ENCODE results near the gene RAI2.

The RAI2 gene

GRCh38 chrX:17844236-17844635 lies 16.9 kb downstream of the RAI2 start:
- no peak overlapping the region for H3K27ac Mint-ChIP-seq
- H3K36me3 Mint-ChIP-seq (ENCODE audit: low read depth) = no peaks in the 10 kb centered on the region
- no peaks in the 10 kb centered on the region for H3K27me3 Mint-ChIP-seq (ENCODE audit: low read depth)
- H3K9me3 Mint-ChIP-seq = no peaks in the 10 kb centered on the region
- H3K4me3 Mint-ChIP-seq = no peak overlapping the region
- H3K4me1 Mint-ChIP-seq (ENCODE audit: low read depth) = no peaks in the 10 kb centered on the region

- H3K4me3 Mint-ChIP-seq = no peak overlapping the region
Observed at GRCh38 chrX:17842769-17843525, 18.2 kb downstream of the RAI2 start.

GRCh38 chrX:17839269-17839668 lies 21.8 kb downstream of the RAI2 start:
- Mint-ChIP-seq H3K4me1 (ENCODE audit: low read depth) (no peaks in the 10 kb centered on the region), H3K9me3 (no peaks in the 10 kb centered on the region), H3K27ac (no peak overlapping the region), H3K4me3 (no peak overlapping the region), H3K27me3 (ENCODE audit: low read depth) (no peaks in the 10 kb centered on the region), H3K36me3 (ENCODE audit: low read depth) (no peaks in the 10 kb centered on the region)

More at GRCh38 chrX:17842769-17843525, 18.2 kb downstream of the RAI2 start:
- Mint-ChIP-seq H3K9me3 (no peaks in the 10 kb centered on the region), H3K27ac (no peak overlapping the region), H3K36me3 (ENCODE audit: low read depth) (no peaks in the 10 kb centered on the region), H3K4me1 (ENCODE audit: low read depth) (no peaks in the 10 kb centered on the region), H3K27me3 (ENCODE audit: low read depth) (no peaks in the 10 kb centered on the region)

GRCh38 chrX:17836830-17837229 lies 24.3 kb downstream of the RAI2 start:
- no peak overlapping the region for H3K27ac Mint-ChIP-seq
- H3K9me3 Mint-ChIP-seq = no peaks in the 10 kb centered on the region
- H3K4me3 Mint-ChIP-seq = no peak overlapping the region

GRCh38 chrX:17833954-17834353 lies 27.1 kb downstream of the RAI2 start:
- H3K9me3 Mint-ChIP-seq = no peaks in the 10 kb centered on the region
- H3K4me1 Mint-ChIP-seq (ENCODE audit: low read depth) = no peaks in the 10 kb centered on the region
- H3K4me3 Mint-ChIP-seq = no peak overlapping the region
- H3K27ac Mint-ChIP-seq = no peak overlapping the region
- H3K27me3 Mint-ChIP-seq (ENCODE audit: low read depth) = no peaks in the 10 kb centered on the region
- no peaks in the 10 kb centered on the region for H3K36me3 Mint-ChIP-seq (ENCODE audit: low read depth)

More at GRCh38 chrX:17836830-17837229, 24.3 kb downstream of the RAI2 start:
- H3K4me1 Mint-ChIP-seq (ENCODE audit: low read depth) = no peaks in the 10 kb centered on the region
- H3K27me3 Mint-ChIP-seq (ENCODE audit: low read depth) = no peaks in the 10 kb centered on the region
- H3K36me3 Mint-ChIP-seq (ENCODE audit: low read depth) = no peaks in the 10 kb centered on the region

- H3K4me1 Mint-ChIP-seq (ENCODE audit: low read depth) = no peaks in the 10 kb centered on the region
- no peak overlapping the region for H3K27ac Mint-ChIP-seq
- H3K27me3 Mint-ChIP-seq (ENCODE audit: low read depth) = peaks cover 2% of the 10 kb centered on the region
- H3K36me3 Mint-ChIP-seq (ENCODE audit: low read depth) = no peaks in the 10 kb centered on the region
- H3K9me3 Mint-ChIP-seq = no peaks in the 10 kb centered on the region
- no peak overlapping the region for H3K4me3 Mint-ChIP-seq
Observed at GRCh38 chrX:17831255-17831654, 29.8 kb downstream of the RAI2 start.

- H3K4me1 Mint-ChIP-seq (ENCODE audit: low read depth) = no peaks in the 10 kb centered on the region
- peaks cover 2% of the 10 kb centered on the region for H3K27me3 Mint-ChIP-seq (ENCODE audit: low read depth)
- H3K9me3 Mint-ChIP-seq = no peaks in the 10 kb centered on the region
- no peaks in the 10 kb centered on the region for H3K36me3 Mint-ChIP-seq (ENCODE audit: low read depth)
- no peak overlapping the region for H3K4me3 Mint-ChIP-seq
- H3K27ac Mint-ChIP-seq = no peak overlapping the region
Observed at GRCh38 chrX:17830211-17830610, 30.9 kb downstream of the RAI2 start.

- Mint-ChIP-seq H3K27me3 (ENCODE audit: low read depth) (peaks cover 2% of the 10 kb centered on the region), H3K9me3 (no peaks in the 10 kb centered on the region), H3K27ac (no peak overlapping the region), H3K4me3 (no peak overlapping the region), H3K36me3 (ENCODE audit: low read depth) (no peaks in the 10 kb centered on the region), H3K4me1 (ENCODE audit: low read depth) (no peaks in the 10 kb centered on the region)
Observed at GRCh38 chrX:17829566-17829965, 31.5 kb downstream of the RAI2 start.

- H3K36me3 Mint-ChIP-seq (ENCODE audit: low read depth) = no peaks in the 10 kb centered on the region
- H3K9me3 Mint-ChIP-seq = no peaks in the 10 kb centered on the region
- no peak overlapping the region for H3K27ac Mint-ChIP-seq
- peaks cover 2% of the 10 kb centered on the region for H3K27me3 Mint-ChIP-seq (ENCODE audit: low read depth)
- no peak overlapping the region for H3K4me3 Mint-ChIP-seq
- no peaks in the 10 kb centered on the region for H3K4me1 Mint-ChIP-seq (ENCODE audit: low read depth)
Observed at GRCh38 chrX:17828171-17828570, 32.9 kb downstream of the RAI2 start.

GRCh38 chrX:17826609-17827496 lies 34.2 kb downstream of the RAI2 start:
- Mint-ChIP-seq H3K27ac (no peak overlapping the region), H3K9me3 (no peaks in the 10 kb centered on the region), H3K27me3 (ENCODE audit: low read depth) (peaks cover 2% of the 10 kb centered on the region), H3K4me3 (no peak overlapping the region), H3K36me3 (ENCODE audit: low read depth) (no peaks in the 10 kb centered on the region), H3K4me1 (ENCODE audit: low read depth) (no peaks in the 10 kb centered on the region)

GRCh38 chrX:17824980-17825379 lies 36.1 kb downstream of the RAI2 start:
- H3K36me3 Mint-ChIP-seq (ENCODE audit: low read depth) = no peaks in the 10 kb centered on the region
- H3K9me3 Mint-ChIP-seq = no peaks in the 10 kb centered on the region
- no peak overlapping the region for H3K27ac Mint-ChIP-seq
- no peaks in the 10 kb centered on the region for H3K4me1 Mint-ChIP-seq (ENCODE audit: low read depth)
- peaks cover 2% of the 10 kb centered on the region for H3K27me3 Mint-ChIP-seq (ENCODE audit: low read depth)
- no peak overlapping the region for H3K4me3 Mint-ChIP-seq

GRCh38 chrX:17822351-17822750 lies 38.7 kb downstream of the RAI2 start:
- H3K36me3 Mint-ChIP-seq (ENCODE audit: low read depth) = no peaks in the 10 kb centered on the region
- no peak overlapping the region for H3K27ac Mint-ChIP-seq
- H3K4me1 Mint-ChIP-seq (ENCODE audit: low read depth) = no peaks in the 10 kb centered on the region
- no peaks in the 10 kb centered on the region for H3K9me3 Mint-ChIP-seq
- no peak overlapping the region for H3K4me3 Mint-ChIP-seq
- no peaks in the 10 kb centered on the region for H3K27me3 Mint-ChIP-seq (ENCODE audit: low read depth)

GRCh38 chrX:17820100-17820499 lies 41.0 kb downstream of the RAI2 start:
- H3K27ac Mint-ChIP-seq = no peak overlapping the region
- no peaks in the 10 kb centered on the region for H3K4me1 Mint-ChIP-seq (ENCODE audit: low read depth)
- no peaks in the 10 kb centered on the region for H3K27me3 Mint-ChIP-seq (ENCODE audit: low read depth)
- no peak overlapping the region for H3K4me3 Mint-ChIP-seq
- no peaks in the 10 kb centered on the region for H3K9me3 Mint-ChIP-seq
- H3K36me3 Mint-ChIP-seq (ENCODE audit: low read depth) = no peaks in the 10 kb centered on the region

GRCh38 chrX:17818726-17819125 lies 42.4 kb downstream of the RAI2 start:
- no peaks in the 10 kb centered on the region for H3K4me1 Mint-ChIP-seq (ENCODE audit: low read depth)
- H3K9me3 Mint-ChIP-seq = no peaks in the 10 kb centered on the region
- no peak overlapping the region for H3K27ac Mint-ChIP-seq
- no peak overlapping the region for H3K4me3 Mint-ChIP-seq
- no peaks in the 10 kb centered on the region for H3K27me3 Mint-ChIP-seq (ENCODE audit: low read depth)
- H3K36me3 Mint-ChIP-seq (ENCODE audit: low read depth) = no peaks in the 10 kb centered on the region

GRCh38 chrX:17817251-17817650 lies 43.8 kb downstream of the RAI2 start:
- H3K4me3 Mint-ChIP-seq = no peak overlapping the region
- no peaks in the 10 kb centered on the region for H3K36me3 Mint-ChIP-seq (ENCODE audit: low read depth)
- no peaks in the 10 kb centered on the region for H3K4me1 Mint-ChIP-seq (ENCODE audit: low read depth)
- no peak overlapping the region for H3K27ac Mint-ChIP-seq
- no peaks in the 10 kb centered on the region for H3K27me3 Mint-ChIP-seq (ENCODE audit: low read depth)
- no peaks in the 10 kb centered on the region for H3K9me3 Mint-ChIP-seq

All from T-helper 1 cell treated with Interleukin-12 subunit alpha and Interleukin-12 subunit beta and Interleukin-4 antibody, amounts not matched to agents 30 μg/mL and 1 μg/mL, for 36 hours (primary cell).